SJSA1 (cell line): Measurements from ENCODE around the gene KLHL30. TPM values are rescaled to one million over a fixed set of nuclear protein-coding genes. Genes with fewer than 3 reads are reported as not detected.

Experiments used
- DNase-seq, 2 experiments: peaks; one replicate each; pipeline ENCODE4 v3.0.0-alpha.2; 2015 to 2020; ENCODE audit warnings: low spot score in 2 of 2, low read depth in 1 of 2
- H3K27ac ChIP-seq: fragments of 250-450 bp; sonication (Bioruptor Pico); 2 replicates; pipeline ENCODE4 v1.5.1; 2020; ENCODE audit warnings: mild to moderate bottlenecking, moderate library complexity
- H3K27me3 ChIP-seq: fragments of 250-450 bp; sonication (Bioruptor Pico); replicated peaks from 2 replicates; pipeline ENCODE4 v1.5.1; 2020; ENCODE audit warnings: mild to moderate bottlenecking, moderate library complexity
- H3K36me3 ChIP-seq: fragments of 250-450 bp; sonication (Bioruptor Pico); 2 replicates; pipeline ENCODE4 v1.5.1; 2020; ENCODE audit warnings: mild to moderate bottlenecking
- H3K4me1 ChIP-seq: fragments of 250-450 bp; sonication (Bioruptor Pico); replicated peaks from 2 replicates; pipeline ENCODE4 v1.6.1; 2021; ENCODE audit warnings: mild to moderate bottlenecking
- H3K4me3 ChIP-seq: fragments of 250-450 bp; sonication (Bioruptor Pico); 2 replicates; pipeline ENCODE4 v1.5.1; 2020; ENCODE audit warnings: mild to moderate bottlenecking
- H3K9me3 ChIP-seq: fragments of 250-450 bp; sonication (Bioruptor Pico); replicated peaks from 2 replicates; pipeline ENCODE4 v1.5.1; 2020; ENCODE audit warnings: mild to moderate bottlenecking
- total RNA-seq: library from RNA; depleted of rRNA; stranded (reverse); fragments of >200 nt; shearing (Covaris generic); gene quantifications from 2 replicates; pipeline ENCODE4 v1.2.3, GENCODE V29; 2014

Gene KLHL30
- total RNA-seq, 1 experiment from 2014 or later, result 1.5 TPM

DNA sequence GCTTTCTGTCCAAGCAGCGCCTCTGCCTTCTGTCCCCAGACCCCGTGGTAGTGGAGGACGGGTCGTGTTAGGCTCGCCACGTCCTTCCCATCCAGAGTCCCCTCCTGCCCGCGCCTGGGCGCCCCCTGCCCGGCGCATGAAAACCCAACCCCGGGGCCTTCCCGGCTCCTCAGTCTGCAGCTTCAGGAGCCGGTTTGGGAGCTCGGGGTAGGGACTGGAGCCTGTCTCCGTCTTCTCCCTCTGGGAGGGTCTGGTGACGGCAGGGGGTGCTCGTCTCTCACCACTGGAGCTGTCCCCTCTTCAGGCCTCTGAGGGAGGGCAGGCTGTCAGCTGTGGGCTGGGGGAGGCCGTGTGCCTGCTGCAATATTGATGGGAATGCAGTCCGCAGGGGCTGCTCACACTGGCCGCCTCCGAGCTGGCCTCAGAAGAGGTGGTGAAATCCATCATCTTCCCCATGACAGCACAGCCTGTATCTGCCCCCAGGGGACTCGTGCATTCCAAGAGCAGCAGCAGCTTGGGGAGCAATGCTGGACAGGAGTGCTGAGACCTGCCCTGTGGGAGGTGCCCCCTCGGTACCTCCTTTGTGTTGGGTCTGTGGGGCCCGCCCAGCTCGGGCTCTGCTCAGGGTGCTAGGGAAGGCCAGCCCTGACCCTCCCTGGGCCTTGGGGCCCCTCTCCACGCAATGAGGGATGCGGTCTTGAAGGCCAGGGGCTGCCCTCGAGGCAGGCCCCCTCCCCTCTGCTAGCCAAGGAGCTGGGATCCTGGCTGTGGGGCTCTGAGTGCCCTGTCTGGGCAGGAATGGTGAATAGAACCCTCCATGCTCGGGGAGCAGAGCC, 17.8 kb upstream of the KLHL30 start:
- Histone ChIP-seq H3K4me3 (no peak overlapping the region), H3K9me3 (no peaks in the 10 kb centered on the region), H3K36me3 (no peaks in the 10 kb centered on the region), H3K27me3 (no peaks in the 10 kb centered on the region), H3K27ac (no peak overlapping the region), H3K4me1 (peaks cover 11% of the 10 kb centered on the region)
- no peak for DNase-seq

DNA sequence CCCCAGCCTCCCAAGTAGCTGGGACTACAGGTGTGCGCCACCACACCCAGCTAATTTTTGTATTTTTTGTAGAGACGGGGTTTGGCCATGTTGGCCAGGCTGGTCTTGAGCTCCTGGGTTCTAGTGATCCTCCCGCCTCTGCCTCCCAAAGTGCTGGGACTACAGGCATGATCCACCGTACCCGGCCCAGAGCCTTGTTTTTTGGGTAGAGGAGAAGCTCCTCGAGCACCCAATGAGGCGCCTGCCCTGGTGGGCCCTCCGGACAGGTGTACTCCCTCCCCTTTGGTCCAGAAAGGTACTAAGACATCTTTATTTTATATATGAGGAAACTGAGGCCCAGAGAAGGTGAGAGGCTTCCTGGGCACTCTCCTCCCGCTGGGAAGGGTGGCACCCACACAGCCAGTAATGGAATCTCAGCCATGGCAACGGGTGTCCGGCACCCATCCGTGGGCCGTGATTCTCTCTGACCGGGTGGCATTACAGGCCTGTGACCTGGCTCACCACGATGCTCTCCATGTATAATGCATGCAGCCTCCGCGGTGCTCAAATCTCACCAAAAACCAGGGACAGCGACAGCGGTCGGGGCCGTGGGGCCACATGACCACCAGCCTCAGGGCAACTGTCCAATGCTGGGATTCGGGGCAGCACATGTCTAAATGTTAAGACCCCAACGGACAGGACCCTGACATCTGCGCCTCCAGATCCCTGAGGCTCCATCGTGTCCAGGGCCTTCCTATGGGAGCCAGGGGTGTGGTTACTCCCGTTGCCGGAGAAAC, 16.8 kb upstream of the KLHL30 start:
- no peaks in the 10 kb centered on the region for H3K27me3 ChIP-seq
- H3K4me1 ChIP-seq, result peaks cover 14% of the 10 kb centered on the region
- H3K27ac ChIP-seq, result no peak overlapping the region
- H3K4me3 ChIP-seq, result no peak overlapping the region
- H3K9me3 ChIP-seq, result no peaks in the 10 kb centered on the region
- no peak for DNase-seq
- H3K36me3 ChIP-seq, result no peaks in the 10 kb centered on the region

DNA sequence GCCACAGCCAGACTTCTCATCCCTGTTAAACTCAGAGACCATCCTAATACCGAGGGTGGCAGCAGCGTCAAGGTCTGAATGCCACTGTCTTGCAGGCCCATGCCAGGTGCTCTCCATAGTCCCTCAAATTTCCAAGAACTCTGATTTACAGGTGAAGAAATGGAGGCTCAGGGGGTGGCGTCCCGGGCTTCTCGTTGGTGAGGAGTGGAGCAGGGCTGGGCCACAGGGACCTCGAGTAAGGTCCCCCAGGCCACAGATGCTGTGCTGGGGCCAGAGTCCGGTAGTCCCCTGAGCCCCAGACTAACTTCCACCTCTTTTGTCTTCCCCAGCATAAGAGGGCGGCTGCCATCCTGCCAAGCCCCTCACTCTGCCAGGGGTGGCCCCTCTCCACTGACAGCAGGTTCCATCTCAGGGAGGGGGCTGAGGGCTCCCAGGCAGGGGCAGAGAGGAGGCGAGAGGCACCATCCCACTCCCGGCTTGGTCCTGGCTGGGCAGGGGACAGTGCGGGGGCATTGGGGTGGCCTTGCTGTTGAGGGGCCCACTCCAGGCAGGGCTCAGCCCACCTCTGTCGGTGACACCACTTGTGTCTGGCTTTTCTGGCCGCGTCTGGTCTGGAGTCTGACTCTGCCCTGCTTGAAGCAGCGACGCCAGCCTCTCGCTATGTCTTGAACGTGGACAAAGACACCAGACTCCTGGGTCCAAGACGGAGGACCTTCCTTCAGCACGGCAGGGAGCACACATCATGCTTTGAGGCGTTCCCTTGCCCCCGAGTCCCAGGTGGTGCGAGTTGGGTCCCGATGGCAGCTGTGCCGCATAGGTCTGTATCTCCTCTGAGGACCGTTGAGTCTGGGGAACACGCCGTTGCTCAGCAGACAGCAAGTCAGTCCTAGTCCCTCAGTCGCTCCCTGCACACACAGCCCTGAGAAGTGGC, 15.9 kb upstream of the KLHL30 start:
- Histone ChIP-seq H3K36me3 (no peaks in the 10 kb centered on the region), H3K4me1 (peaks cover 14% of the 10 kb centered on the region), H3K4me3 (no peak overlapping the region), H3K27ac (no peak overlapping the region), H3K27me3 (no peaks in the 10 kb centered on the region), H3K9me3 (no peaks in the 10 kb centered on the region)
- no peak for DNase-seq

DNA sequence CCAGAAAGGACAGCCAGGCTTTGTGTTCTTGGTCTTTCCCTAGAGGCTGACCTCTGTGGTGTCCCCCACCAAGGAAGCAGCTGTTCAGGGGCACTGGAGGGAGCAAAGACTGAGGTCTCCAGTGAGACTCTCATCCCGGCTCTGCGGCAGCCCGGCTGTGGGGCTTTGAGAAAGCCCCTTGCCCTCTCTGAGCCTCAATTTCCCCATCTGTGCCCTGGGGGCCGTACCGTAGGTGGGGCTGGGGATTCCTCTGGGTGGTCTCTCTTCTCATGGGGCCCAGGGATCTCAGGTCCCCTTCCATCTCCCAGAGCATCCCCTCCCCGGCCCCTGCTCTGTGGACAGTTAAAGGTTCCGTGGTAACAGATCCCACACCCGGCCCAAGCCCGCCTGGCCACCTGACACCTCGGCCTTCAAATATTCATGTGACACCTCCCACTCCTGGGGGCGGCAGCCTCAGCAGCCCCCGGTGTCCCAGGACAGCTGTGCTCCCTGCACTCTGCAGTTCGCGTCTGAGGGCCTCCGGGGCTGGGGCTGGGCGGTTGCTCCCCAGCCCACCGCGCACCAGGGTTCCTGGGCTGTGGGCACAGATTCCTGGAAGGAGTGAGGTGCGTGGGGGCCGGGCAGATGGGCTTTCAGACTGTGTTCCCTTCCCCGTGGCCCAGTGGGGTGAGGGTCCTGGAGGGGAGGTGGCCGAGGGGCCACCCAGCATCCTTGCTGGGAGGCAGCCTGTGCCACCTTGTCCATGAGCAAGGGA, 15.1 kb upstream of the KLHL30 start:
- no peak for DNase-seq

DNA sequence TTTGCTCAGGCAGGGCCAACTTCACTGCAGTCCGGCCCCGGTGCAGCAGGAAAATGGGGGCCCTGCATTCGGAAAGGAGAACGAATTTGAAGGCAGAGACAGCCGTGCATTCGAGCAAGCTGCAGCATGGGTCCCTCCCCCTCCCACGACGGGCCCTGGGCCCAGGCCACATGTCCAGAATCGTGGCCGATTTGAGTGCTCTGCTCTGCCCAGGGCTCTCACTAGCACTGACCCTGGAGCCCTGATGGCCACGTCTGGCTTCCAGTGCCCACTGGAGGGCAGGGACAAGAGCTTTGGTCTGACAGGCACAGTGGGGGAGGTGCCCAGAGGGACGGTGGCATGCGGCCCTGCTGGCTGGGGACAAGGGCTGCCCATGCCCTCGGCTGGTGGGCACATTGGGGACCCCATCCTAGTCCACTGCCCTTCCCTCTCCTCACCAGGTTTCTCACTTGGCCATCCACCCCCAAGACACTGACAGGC, 14.4 kb upstream of the KLHL30 start:
- H3K9me3 ChIP-seq, result no peaks in the 10 kb centered on the region
- no peak overlapping the region for H3K27ac ChIP-seq
- no peaks in the 10 kb centered on the region for H3K36me3 ChIP-seq
- no peak for DNase-seq
- H3K4me3 ChIP-seq, result no peak overlapping the region
- peaks cover 15% of the 10 kb centered on the region for H3K4me1 ChIP-seq
- H3K27me3 ChIP-seq, result no peaks in the 10 kb centered on the region

More for the DNA sequence above, 15.1 kb upstream of the KLHL30 start:
- H3K4me3 ChIP-seq, result no peak overlapping the region
- H3K27ac ChIP-seq, result no peak overlapping the region
- H3K27me3 ChIP-seq, result no peaks in the 10 kb centered on the region
- H3K4me1 ChIP-seq, result peaks cover 15% of the 10 kb centered on the region
- no peaks in the 10 kb centered on the region for H3K36me3 ChIP-seq
- no peaks in the 10 kb centered on the region for H3K9me3 ChIP-seq

DNA sequence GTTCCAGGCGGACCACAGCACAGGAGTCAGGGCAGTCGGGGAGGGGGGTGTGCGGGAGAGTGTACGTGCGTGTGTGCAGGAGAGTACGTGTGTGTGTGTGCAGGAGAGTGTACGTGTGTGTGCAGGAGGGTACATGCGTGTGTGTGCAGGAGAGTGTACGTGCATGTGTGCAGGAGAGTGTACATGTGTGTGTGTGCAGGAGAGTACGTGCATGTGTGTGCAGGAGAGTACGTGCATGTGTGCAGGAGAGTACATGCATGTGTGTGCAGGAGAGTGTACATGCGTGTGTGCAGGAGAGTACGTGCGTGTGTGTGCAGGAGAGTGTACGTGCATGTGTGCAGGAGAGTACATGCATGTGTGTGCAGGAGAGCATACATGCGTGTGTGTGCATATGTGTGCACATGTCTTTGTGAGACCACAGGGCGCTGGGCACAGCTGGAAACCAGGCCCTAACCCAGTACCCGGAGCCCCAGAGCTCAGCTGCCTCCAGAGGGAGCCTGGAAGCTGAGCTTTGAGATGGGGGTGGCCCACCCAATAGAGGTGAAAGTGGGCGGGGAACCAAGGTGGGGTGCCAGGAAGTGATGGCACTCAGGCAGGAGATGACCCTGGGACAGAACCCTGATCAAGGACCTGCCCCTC, 13.9 kb upstream of the KLHL30 start:
- Histone ChIP-seq H3K27ac (no peak overlapping the region), H3K4me3 (no peak overlapping the region), H3K36me3 (no peaks in the 10 kb centered on the region), H3K9me3 (no peaks in the 10 kb centered on the region), H3K27me3 (no peaks in the 10 kb centered on the region), H3K4me1 (peaks cover 15% of the 10 kb centered on the region)
- DNase-seq, result no peak

DNA sequence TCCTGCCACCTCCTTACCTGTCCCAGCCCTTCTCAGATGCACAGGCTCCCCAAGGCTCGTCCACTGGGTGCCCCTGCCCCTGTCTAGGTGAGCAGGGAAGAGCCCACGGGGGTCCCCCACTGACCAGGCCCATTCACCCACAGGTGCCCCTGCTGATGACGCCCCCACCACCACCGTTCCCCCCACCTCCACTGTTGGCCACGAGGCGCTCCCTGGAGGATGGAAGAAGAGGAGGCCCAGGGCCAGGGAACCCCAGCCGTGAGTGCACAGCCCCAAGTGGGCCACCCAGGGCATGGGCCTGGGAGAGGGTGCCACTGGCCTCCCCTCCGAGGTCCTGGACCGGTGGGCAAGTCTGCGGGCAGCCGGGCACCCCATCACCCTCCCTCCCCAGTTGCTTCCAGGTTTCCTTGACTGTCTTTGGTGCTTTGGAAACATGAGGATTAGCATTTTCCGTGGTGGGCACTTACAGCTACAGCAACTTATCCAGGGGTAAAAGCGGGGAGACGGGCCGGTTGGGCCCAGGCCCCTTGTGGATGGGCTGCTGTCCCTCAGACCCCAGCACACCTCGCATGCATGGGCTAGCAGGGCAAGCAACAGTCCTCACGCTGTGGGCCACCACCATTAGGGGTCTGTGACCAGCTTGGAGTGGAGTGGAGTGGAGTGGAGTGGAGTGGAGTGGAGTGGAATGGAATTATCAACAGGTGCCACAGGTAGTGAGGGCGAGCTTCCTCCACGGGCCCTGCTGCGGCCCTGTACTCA, 13.2 kb upstream of the KLHL30 start:
- H3K27me3 ChIP-seq, result no peaks in the 10 kb centered on the region
- H3K4me3 ChIP-seq, result no peak overlapping the region
- H3K27ac ChIP-seq, result no peak overlapping the region
- no peaks in the 10 kb centered on the region for H3K9me3 ChIP-seq
- no peaks in the 10 kb centered on the region for H3K36me3 ChIP-seq
- H3K4me1 ChIP-seq, result peaks cover 15% of the 10 kb centered on the region
- DNase-seq, result no peak

DNA sequence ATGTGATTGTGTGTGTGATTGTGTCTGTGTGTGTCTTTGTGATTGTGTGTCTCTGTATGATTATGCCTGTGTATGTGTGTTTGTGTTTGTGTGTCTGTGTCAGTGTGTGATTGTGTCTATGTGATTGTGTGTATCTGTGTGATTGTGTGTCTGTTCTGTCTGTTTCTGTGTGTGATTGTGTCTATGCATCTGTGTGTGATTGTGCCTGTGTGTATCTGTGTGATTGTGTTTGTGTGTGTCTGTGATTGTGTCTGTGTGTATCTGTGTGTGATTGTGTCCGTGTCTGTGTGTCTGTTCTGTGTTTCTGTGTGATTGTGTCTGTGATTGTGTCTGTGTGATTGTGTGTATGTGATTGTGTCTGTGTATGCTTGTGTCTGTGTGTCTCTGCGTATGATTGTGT, 12.1 kb upstream of the KLHL30 start:
- H3K9me3 ChIP-seq, result no peaks in the 10 kb centered on the region
- no peak overlapping the region for H3K4me3 ChIP-seq

DNA sequence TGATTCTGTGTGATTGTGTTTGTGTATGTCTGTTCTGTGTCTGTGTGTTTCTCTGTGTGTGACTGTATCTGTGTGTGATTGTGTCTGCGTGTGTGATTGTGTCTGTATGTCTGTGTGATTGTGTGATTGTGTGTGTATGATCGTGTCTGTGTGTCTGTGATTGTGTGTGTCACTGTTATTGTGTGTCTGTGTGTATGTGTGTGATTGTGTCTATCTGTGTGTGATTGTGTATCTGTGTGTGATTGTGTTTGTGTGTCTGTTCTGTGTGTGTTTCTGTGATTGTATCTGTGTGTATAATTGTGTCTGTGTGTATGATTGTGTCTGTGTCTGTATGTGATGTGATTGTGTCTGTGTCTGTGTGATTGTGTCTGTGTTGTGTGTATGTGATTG, 11.7 kb upstream of the KLHL30 start:
- H3K4me3 ChIP-seq, result no peak overlapping the region
- no peaks in the 10 kb centered on the region for H3K36me3 ChIP-seq

More for the DNA sequence above, 12.1 kb upstream of the KLHL30 start:
- H3K36me3 ChIP-seq, result no peaks in the 10 kb centered on the region
- no peak for DNase-seq
- H3K4me1 ChIP-seq, result peaks cover 15% of the 10 kb centered on the region
- no peaks in the 10 kb centered on the region for H3K27me3 ChIP-seq
- H3K27ac ChIP-seq, result no peak overlapping the region

DNA sequence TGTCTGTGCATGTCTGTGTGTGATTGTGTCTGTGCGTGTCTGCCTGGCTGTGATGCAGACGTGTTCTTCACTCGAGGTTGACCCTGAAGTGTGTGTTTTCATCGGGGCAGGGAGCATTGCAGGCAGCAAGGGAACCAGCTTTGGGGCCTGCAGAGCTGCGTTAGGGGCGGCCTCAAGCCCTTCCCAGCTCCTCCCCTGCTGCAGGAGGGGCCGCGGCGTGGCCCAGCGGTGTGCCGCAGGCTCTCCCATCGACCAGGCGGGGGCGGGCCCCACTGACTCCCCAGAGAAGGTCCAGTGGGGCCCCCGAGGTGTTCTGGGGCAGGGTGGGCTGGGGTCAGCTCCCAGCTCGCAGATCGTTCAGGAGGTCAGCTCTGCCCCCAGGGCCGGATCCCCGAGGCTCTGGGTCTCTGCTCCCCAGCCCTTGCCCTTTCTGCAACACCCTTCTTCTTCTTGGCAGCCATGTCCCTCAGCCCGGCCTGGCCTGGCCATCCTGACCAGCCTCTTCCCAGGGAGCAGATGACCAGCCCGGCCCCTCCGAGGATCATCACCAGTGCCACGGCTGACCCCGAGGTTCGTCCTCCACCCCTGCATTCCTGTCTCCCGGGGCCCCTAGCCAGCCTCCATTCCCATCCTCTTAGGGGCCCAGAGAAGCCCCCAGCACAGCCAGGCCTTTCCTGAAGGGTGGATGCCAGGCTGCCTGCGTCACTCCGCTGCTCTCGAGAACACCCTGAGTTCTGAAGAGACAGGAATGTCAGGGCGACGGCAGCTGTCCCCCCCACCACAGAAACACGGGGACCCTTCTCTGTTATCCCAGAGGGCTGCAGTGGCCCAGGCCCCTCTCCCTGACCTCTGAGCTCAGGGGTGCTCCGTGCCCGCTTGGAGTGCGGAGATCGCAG, 11.1 kb upstream of the KLHL30 start:
- peak; percentile 54 to 75 for DNase-seq
- Histone ChIP-seq H3K4me1 (peaks cover 15% of the 10 kb centered on the region), H3K36me3 (no peaks in the 10 kb centered on the region), H3K27ac (no peak overlapping the region), H3K27me3 (no peaks in the 10 kb centered on the region), H3K9me3 (no peaks in the 10 kb centered on the region), H3K4me3 (peak overlapping the region; percentile 14; the same call in 1 of the 2 replicates)

More for the DNA sequence above, 11.7 kb upstream of the KLHL30 start:
- H3K27me3 ChIP-seq, result no peaks in the 10 kb centered on the region
- no peak overlapping the region for H3K27ac ChIP-seq
- H3K9me3 ChIP-seq, result no peaks in the 10 kb centered on the region
- peaks cover 15% of the 10 kb centered on the region for H3K4me1 ChIP-seq
- DNase-seq, result no peak

DNA sequence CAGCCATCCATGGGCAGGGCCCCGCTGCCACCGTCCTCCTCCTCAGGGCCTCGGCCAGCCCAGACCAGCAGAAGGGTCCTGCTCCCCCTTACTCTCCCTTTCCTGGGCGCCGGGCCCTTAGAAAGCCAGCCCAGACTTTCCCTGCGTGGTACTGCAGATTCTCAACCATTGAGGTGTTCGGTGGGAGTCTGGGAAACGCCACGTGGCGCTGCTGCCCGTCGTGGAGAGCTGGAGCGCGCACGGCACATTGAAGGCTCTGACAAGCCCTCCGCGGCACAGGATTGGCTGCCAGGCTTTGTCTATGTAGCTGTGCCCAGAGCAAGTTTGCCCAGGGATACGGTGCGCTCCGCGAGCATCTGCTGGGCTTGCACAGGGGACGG, 10.4 kb upstream of the KLHL30 start:
- Histone ChIP-seq H3K4me3 (no peak overlapping the region), H3K4me1 (peaks cover 15% of the 10 kb centered on the region), H3K36me3 (no peaks in the 10 kb centered on the region), H3K27me3 (no peaks in the 10 kb centered on the region), H3K27ac (no peak overlapping the region), H3K9me3 (no peaks in the 10 kb centered on the region)
- DNase-seq, result no peak
